Esophagus muscularis mucosa (tissue), 4 donors: ENCODE measurements around the gene BMAL2. TPM values are rescaled to one million over a fixed set of nuclear protein-coding genes. Genes with fewer than 3 reads are reported as not detected.

Experiments
- DNase-seq: peaks from one replicate; pipeline ENCODE4 v3.0.0-alpha.2; 2017; ENCODE audit errors: extremely low spot score
- H3K27ac ChIP-seq, 4 donors: fragments of 200-600 bp; sonication (generic); replicated peaks in 1 of 4; 1 replicate in 3 of 4; 2 replicates in 1 of 4; pipeline ENCODE4 v1.5.1; 2016 to 2019; ENCODE audit warnings: mild to moderate bottlenecking in 1 of 4
- H3K27me3 ChIP-seq, 4 donors: fragments of 200-600 bp; sonication (generic); one replicate each; pipeline versions ENCODE4 v1.5.1 to v1.6.0; 2016 to 2019
- H3K36me3 ChIP-seq, 4 donors: fragments of 200-600 bp; sonication (generic); one replicate each; pipeline ENCODE4 v1.5.1; 2016 to 2019
- H3K4me1 ChIP-seq, 4 donors: fragments of 200-600 bp; sonication (generic); one replicate each; pipeline ENCODE4 v1.5.1; 2016 to 2019
- H3K4me3 ChIP-seq, 4 donors: fragments of 200-600 bp; sonication (generic); 1 replicate in 2 of 4; 2 replicates in 2 of 4; pipeline ENCODE4 v1.5.1; 2016 to 2019; ENCODE audit warnings: mild to moderate bottlenecking in 4 of 4, moderate library complexity in 1 of 4
- H3K9me3 ChIP-seq, 4 donors: fragments of 200-600 bp; sonication (generic); 1 replicate in 3 of 4; 2 replicates in 1 of 4; pipeline ENCODE4 v1.5.1; 2016 to 2019
- CTCF ChIP-seq, 3 experiments: fragments of 200-600 bp in 2 of 3; fragments of 450-650 bp in 1 of 3; sonication (generic) in 2 of 3; IDR thresholded peaks; one replicate each; pipeline ENCODE4 v1.5.1; 2017 to 2019; ENCODE audit warnings: antibody characterized with exemption in 3 of 3, mild to moderate bottlenecking in 2 of 3, moderate library complexity in 1 of 3
- EP300 ChIP-seq: sonication (generic); formaldehyde crosslinking; IDR thresholded peaks from one replicate; pipeline ENCODE4 v1.6.1; 2017; ENCODE audit warnings: antibody characterized with exemption
- POLR2A ChIP-seq: fragments of 450-650 bp; IDR thresholded peaks from one replicate; pipeline ENCODE4 v1.6.1; 2017; ENCODE audit warnings: antibody characterized with exemption, moderate library complexity, mild to moderate bottlenecking, low read depth
- POLR2AphosphoS5 ChIP-seq, 2 donors: sonication (generic); formaldehyde crosslinking; IDR thresholded peaks; one replicate each; pipeline ENCODE4 v1.6.1; 2017; ENCODE audit warnings: antibody characterized with exemption in 2 of 2
- WGBS: methylation state at CpG from one replicate; pipeline ENCODE4 v1.1.5; 2018; 5-methylcytosine and 5-hydroxymethylcytosine counted together
- intact Hi-C: fragments of 100-400 bp; cut with DNase I; formaldehyde crosslinking; loops from one replicate; pipeline ENCODE4 v1.15.1; 2023
- total RNA-seq, 4 donors: library from RNA; depleted of rRNA; stranded (reverse); fragments of >200 nt; gene quantifications; one replicate each; pipeline versions ENCODE4 v1.1.0 to v1.2.1, GENCODE V29; 2016

Gene BMAL2
- total RNA-seq, 4 donors from 2014 or later = 3.6 to 7.3 (median 5.0) TPM

GRCh38 chr12:27293463-27293862 lies 39.2 kb upstream of the BMAL2 start:
- 63% methylated on average over 3 of the region's 3 CpGs for WGBS
- Histone ChIP-seq H3K9me3 (no peaks in the 10 kb centered on the region), H3K4me3 (no peak overlapping the region), H3K27me3 (no peaks in the 10 kb centered on the region), H3K27ac (peak overlapping the region; percentile 2 to 58 (median 32)), H3K4me1 (peaks cover 49 to 95% (median 88%) of the 10 kb centered on the region in 4 donors), H3K36me3 (peaks cover 0 to 9% (median 9%) of the 10 kb centered on the region in 4 donors)
- TF ChIP-seq CTCF (IDR thresholded peaks at IDR 0.05) = no peak
- no peak for TF ChIP-seq EP300
- no peak for TF ChIP-seq POLR2AphosphoS5 (IDR thresholded peaks at IDR 0.05)
- no peak for TF ChIP-seq POLR2A
- intact Hi-C loops = no loop called here
- no peak for DNase-seq

- Histone ChIP-seq H3K27me3 (no peaks in the 10 kb centered on the region), H3K27ac (peak overlapping the region in 1 of 4 donors; percentile 20), H3K9me3 (no peaks in the 10 kb centered on the region), H3K4me3 (no peak overlapping the region), H3K36me3 (peaks cover 4 to 28% (median 14%) of the 10 kb centered on the region in 4 donors), H3K4me1 (peaks cover 29 to 87% (median 73%) of the 10 kb centered on the region in 4 donors)
- WGBS = 93% methylated on average over 6 of the region's 6 CpGs
- TF ChIP-seq POLR2AphosphoS5 (IDR thresholded peaks at IDR 0.05) = no peak
- no peak for TF ChIP-seq EP300
- TF ChIP-seq POLR2A = no peak
- TF ChIP-seq CTCF (IDR thresholded peaks at IDR 0.05) = no peak
- intact Hi-C loops = no loop called here
- DNase-seq = no peak
Measured at GRCh38 chr12:27296674-27297073, 36.0 kb upstream of the BMAL2 start.

GRCh38 chr12:27297566-27297965 lies 35.1 kb upstream of the BMAL2 start:
- H3K4me1 ChIP-seq = peaks cover 29 to 81% (median 73%) of the 10 kb centered on the region in 4 donors
- peaks cover 4 to 36% (median 16%) of the 10 kb centered on the region in 4 donors for H3K36me3 ChIP-seq
- 70% methylated on average over 4 of the region's 4 CpGs for WGBS
- intact Hi-C loops = no loop called here
- no peak overlapping the region for H3K4me3 ChIP-seq
- no peaks in the 10 kb centered on the region for H3K27me3 ChIP-seq
- H3K9me3 ChIP-seq = no peaks in the 10 kb centered on the region
- no peak for DNase-seq
- H3K27ac ChIP-seq = peak overlapping the region in 1 of 4 donors; percentile 13
- TF ChIP-seq POLR2A (no peak), EP300 (no peak)

GRCh38 chr12:27299102-27299501 lies 33.5 kb upstream of the BMAL2 start:
- intact Hi-C loops = no loop called here
- Histone ChIP-seq H3K36me3 (peaks cover 4 to 49% (median 21%) of the 10 kb centered on the region in 4 donors), H3K27ac (peak overlapping the region in 2 of 4 donors; percentile 18 to 34), H3K9me3 (no peaks in the 10 kb centered on the region), H3K4me1 (peaks cover 20 to 68% (median 64%) of the 10 kb centered on the region in 4 donors), H3K4me3 (no peak overlapping the region), H3K27me3 (no peaks in the 10 kb centered on the region)
- 92% methylated on average over 1 of the region's 1 CpG for WGBS
- TF ChIP-seq EP300 (no peak), CTCF (IDR thresholded peaks at IDR 0.05) (no peak), POLR2A (no peak), POLR2AphosphoS5 (IDR thresholded peaks at IDR 0.05) (no peak)
- DNase-seq = no peak

- TF ChIP-seq EP300 = no peak
- no peak for TF ChIP-seq POLR2A
- TF ChIP-seq CTCF (IDR thresholded peaks at IDR 0.05) = no peak
- TF ChIP-seq POLR2AphosphoS5 (IDR thresholded peaks at IDR 0.05) = no peak
- intact Hi-C loops = no loop called here
- Histone ChIP-seq H3K4me1 (peaks cover 13 to 64% (median 60%) of the 10 kb centered on the region in 4 donors), H3K9me3 (no peaks in the 10 kb centered on the region), H3K4me3 (no peak overlapping the region), H3K36me3 (peaks cover 4 to 49% (median 21%) of the 10 kb centered on the region in 4 donors), H3K27ac (peak overlapping the region in 2 of 4 donors; percentile 10 to 34), H3K27me3 (no peaks in the 10 kb centered on the region)
- no peak for DNase-seq
Measured at GRCh38 chr12:27300226-27300625, 32.4 kb upstream of the BMAL2 start.
